ENCODE measurements around the gene SPACA4. TPM values are rescaled to one million over a fixed set of nuclear protein-coding genes. Genes with fewer than 3 reads are reported as not detected.

The SPACA4 gene
- total and polyA plus RNA-seq, 9 of the 15 experiments (the other 6 are each of a cell fraction or from before 2014, with no cell fraction given), result not detected

DNA sequence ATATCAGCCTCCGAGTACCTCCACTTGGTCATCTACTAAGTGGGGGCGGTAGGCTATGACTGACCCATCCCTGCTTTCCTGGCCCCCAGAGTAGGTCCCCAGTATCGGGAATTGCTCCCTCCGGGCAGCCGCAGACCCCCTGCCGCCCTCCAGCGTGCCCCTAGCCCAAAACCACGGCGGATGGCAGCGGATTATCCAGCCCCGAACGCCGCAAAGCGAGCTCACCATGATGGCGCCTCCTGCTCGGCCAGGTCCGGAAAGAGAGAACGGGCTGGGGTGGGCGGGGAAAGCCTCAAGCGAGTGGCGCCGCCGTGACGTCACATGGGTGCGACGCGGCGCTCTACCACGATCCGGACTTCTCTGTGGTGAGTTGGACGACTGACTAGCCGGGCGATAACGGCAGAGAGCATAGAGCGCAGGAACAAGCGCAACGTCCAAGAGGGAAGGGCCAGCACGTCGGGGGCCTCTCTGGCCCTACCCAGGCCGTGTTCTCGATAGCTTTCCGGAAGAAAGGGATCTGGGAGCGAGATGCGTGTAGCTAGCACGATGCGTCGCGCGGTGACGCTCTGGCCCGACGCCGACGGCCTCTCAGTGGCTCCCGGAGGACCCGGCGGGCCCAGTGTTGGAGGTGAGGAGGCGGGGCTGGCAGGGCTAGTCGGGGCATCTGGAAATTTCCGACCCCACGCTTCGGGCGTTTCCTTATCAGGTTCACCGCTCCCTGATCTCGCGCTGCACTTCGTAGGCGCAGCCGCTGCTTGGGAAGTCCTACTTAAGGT lies 12.6 kb downstream of the SPACA4 start, which contains the start of the genes RPL18 and SPHK2 (continued):
- TF ChIP-seq, protein P1, sequence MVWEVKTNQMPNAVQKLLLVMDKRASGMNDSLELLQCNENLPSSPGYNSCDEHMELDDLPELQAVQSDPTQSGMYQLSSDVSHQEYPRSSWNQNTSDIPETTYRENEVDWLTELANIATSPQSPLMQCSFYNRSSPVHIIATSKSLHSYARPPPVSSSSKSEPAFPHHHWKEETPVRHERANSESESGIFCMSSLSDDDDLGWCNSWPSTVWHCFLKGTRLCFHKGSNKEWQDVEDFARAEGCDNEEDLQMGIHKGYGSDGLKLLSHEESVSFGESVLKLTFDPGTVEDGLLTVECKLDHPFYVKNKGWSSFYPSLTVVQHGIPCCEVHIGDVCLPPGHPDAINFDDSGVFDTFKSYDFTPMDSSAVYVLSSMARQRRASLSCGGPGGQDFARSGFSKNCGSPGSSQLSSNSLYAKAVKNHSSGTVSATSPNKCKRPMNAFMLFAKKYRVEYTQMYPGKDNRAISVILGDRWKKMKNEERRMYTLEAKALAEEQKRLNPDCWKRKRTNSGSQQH (CRISPR knock-in tag; IDR thresholded peaks at IDR 0.05), result no peak
- TF ChIP-seq, protein P2, sequence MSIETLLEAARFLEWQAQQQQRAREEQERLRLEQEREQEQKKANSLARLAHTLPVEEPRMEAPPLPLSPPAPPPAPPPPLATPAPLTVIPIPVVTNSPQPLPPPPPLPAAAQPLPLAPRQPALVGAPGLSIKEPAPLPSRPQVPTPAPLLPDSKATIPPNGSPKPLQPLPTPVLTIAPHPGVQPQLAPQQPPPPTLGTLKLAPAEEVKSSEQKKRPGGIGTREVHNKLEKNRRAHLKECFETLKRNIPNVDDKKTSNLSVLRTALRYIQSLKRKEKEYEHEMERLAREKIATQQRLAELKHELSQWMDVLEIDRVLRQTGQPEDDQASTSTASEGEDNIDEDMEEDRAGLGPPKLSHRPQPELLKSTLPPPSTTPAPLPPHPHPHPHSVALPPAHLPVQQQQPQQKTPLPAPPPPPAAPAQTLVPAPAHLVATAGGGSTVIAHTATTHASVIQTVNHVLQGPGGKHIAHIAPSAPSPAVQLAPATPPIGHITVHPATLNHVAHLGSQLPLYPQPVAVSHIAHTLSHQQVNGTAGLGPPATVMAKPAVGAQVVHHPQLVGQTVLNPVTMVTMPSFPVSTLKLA (conservative IDR thresholded peaks at IDR 0.05), result peak; percentile 96 to 98
- TF ChIP-seq ZNF785 (CRISPR knock-in tag; IDR thresholded peaks at IDR 0.05), result no peak
- TF ChIP-seq THRAP3 (IDR thresholded peaks at IDR 0.05; ENCODE audit: borderline replicate concordance), result no peak
- peak; percentile 70 for TF ChIP-seq KLF1 (tag; IDR thresholded peaks at IDR 0.05)
- no peak for TF ChIP-seq ZNF224 (CRISPR knock-in tag; IDR thresholded peaks at IDR 0.05)
- no peak for TF ChIP-seq NFIX (CRISPR knock-in tag; IDR thresholded peaks at IDR 0.05; ENCODE audit: low read depth)
- peak; percentile 17; the same call in 1 of the 2 replicates for TF ChIP-seq CBFA2T3 (IDR thresholded peaks at IDR 0.05)
- no peak for TF ChIP-seq NR1H2 (CRISPR knock-in tag; IDR thresholded peaks at IDR 0.05)
- peak; percentile 69; the same call in 1 of the 2 replicates for TF ChIP-seq FOXK1 (CRISPR knock-in tag; IDR thresholded peaks at IDR 0.05; ENCODE audit: borderline replicate concordance)
- TF ChIP-seq, protein P3, sequence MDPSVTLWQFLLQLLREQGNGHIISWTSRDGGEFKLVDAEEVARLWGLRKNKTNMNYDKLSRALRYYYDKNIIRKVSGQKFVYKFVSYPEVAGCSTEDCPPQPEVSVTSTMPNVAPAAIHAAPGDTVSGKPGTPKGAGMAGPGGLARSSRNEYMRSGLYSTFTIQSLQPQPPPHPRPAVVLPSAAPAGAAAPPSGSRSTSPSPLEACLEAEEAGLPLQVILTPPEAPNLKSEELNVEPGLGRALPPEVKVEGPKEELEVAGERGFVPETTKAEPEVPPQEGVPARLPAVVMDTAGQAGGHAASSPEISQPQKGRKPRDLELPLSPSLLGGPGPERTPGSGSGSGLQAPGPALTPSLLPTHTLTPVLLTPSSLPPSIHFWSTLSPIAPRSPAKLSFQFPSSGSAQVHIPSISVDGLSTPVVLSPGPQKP (CRISPR knock-in tag; IDR thresholded peaks at IDR 0.05), result no peak
- no peak for TF ChIP-seq KLF13 (tag; IDR thresholded peaks at IDR 0.05; ENCODE audit: borderline replicate concordance, low read depth)
- no peak for TF ChIP-seq ZNF354B (CRISPR knock-in tag; IDR thresholded peaks at IDR 0.05)
- no peak for TF ChIP-seq ASH1L (IDR thresholded peaks at IDR 0.05; ENCODE audit: borderline replicate concordance, low read depth, partially characterized antibody)
- peak; percentile 91 for TF ChIP-seq NR2C1 (IDR thresholded peaks at IDR 0.05)
- peak; percentile 83 for TF ChIP-seq NR2C1 (tag; IDR thresholded peaks at IDR 0.05)
- TF ChIP-seq, protein P4, sequence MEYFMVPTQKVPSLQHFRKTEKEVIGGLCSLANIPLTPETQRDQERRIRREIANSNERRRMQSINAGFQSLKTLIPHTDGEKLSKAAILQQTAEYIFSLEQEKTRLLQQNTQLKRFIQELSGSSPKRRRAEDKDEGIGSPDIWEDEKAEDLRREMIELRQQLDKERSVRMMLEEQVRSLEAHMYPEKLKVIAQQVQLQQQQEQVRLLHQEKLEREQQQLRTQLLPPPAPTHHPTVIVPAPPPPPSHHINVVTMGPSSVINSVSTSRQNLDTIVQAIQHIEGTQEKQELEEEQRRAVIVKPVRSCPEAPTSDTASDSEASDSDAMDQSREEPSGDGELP (CRISPR knock-in tag; IDR thresholded peaks at IDR 0.05; ENCODE audit: borderline replicate concordance), result peak; percentile 95
- TF ChIP-seq, protein P5, sequence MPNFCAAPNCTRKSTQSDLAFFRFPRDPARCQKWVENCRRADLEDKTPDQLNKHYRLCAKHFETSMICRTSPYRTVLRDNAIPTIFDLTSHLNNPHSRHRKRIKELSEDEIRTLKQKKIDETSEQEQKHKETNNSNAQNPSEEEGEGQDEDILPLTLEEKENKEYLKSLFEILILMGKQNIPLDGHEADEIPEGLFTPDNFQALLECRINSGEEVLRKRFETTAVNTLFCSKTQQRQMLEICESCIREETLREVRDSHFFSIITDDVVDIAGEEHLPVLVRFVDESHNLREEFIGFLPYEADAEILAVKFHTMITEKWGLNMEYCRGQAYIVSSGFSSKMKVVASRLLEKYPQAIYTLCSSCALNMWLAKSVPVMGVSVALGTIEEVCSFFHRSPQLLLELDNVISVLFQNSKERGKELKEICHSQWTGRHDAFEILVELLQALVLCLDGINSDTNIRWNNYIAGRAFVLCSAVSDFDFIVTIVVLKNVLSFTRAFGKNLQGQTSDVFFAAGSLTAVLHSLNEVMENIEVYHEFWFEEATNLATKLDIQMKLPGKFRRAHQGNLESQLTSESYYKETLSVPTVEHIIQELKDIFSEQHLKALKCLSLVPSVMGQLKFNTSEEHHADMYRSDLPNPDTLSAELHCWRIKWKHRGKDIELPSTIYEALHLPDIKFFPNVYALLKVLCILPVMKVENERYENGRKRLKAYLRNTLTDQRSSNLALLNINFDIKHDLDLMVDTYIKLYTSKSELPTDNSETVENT (CRISPR knock-in tag; IDR thresholded peaks at IDR 0.05), result peak; percentile 99
- peak; percentile 74; the same call in 1 of the 2 replicates for TF ChIP-seq ELF4 (CRISPR knock-in tag; IDR thresholded peaks at IDR 0.05)
- TF ChIP-seq FOXA1 (IDR thresholded peaks at IDR 0.05; ENCODE audit: borderline replicate concordance), result no peak
- peak; percentile 98 for TF ChIP-seq ELF2 (CRISPR knock-in tag; IDR thresholded peaks at IDR 0.05)
- no peak for TF ChIP-seq E2F3 (CRISPR knock-in tag; IDR thresholded peaks at IDR 0.05)
